Central memory CD4-positive, alpha-beta T cell (primary cell): ENCODE measurements around the gene IFI27.
A peak's percentile ranks its signal among the peaks of the same experiment; 100 is the strongest.
"Not testable (repeated sequence)": the region's sequence is repeated elsewhere in the genome, so short reads cannot be mapped to it uniquely, and the experiment has no call there.

ENCODE experiments used
- DNase-seq: peaks from one replicate; pipeline ENCODE4 v3.0.0; 2022

Gene IFI27

DNA sequence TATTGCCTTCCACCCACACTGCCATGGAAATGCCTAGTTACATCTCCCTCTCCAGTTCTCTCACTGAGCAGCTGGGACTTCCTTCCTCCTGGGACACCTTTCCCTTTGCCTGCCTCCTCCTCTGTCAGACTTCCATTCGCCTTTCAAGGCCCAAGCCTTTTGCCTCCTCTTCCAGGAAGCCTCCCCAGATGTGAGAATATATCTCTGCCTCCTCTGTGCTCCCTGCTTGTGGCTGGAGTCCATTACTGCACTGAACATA lies 15.8 kb downstream of the IFI27 start:
- no peak for DNase-seq

GRCh38 chr14:94126800-94127199 lies 16.3 kb downstream of the IFI27 start:
- no peak for DNase-seq

DNA sequence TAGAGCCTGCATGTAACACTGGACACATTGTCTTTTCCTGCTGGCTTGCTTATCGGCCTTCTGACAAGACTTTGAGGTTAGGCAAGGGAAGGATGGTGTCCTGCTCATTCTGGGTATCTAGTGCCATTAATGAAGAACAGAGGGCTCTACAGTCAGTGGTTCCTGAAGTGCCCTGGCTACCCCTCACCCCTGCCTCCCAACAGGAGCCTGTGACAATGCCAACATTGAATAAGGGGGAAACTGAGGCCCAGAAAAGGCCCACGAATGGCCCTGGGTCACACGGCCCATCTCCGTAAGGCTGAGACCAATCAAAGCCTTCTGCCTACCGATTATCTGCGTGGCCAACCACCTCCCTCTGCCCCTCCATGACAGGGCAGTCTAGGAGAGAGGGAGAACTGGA lies 16.8 kb downstream of the IFI27 start:
- DNase-seq = no peak

GRCh38 chr14:94128216-94128839 lies 17.8 kb downstream of the IFI27 start:
- DNase-seq = no peak

DNA sequence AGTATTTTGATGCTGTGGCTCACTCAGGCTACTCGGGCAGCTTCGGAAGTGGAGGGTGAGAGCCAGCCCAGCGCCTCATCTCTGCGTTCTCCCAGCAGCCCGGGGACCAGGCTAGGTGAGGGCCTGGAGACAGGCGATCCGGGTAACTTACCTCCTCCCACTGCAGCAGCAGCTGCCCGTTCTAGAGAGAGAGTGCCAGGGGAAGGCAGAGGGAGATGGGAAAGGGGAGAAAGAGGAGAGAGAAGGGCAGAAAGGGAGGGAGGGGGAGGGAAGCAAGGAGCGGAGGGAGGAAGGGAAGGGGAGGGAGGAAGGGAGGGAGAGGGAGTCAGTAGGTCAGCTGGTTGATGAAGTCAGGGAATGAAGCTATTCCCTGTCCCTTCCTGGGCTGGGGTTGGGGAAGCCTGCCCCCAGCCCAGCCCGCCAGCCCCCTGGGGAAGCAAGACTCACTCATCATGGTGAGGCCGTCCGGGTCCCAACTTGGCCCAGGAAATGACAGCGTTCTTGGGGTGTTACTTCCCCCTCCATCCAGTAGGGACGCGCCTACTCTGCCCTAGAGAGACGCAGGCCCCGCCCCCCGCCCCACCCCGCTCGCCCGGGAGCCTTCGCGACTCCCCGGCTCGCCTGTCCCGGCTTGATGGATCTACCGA lies 18.7 kb downstream of the IFI27 start, which contains the start of gene IFI27L2:
TSS of gene IFI27L2 (minus strand) at position 494 of the 647 bp plus-strand sequence. CDS start at position 454, 40 bp downstream.
- peak; percentile 57 for DNase-seq

DNA sequence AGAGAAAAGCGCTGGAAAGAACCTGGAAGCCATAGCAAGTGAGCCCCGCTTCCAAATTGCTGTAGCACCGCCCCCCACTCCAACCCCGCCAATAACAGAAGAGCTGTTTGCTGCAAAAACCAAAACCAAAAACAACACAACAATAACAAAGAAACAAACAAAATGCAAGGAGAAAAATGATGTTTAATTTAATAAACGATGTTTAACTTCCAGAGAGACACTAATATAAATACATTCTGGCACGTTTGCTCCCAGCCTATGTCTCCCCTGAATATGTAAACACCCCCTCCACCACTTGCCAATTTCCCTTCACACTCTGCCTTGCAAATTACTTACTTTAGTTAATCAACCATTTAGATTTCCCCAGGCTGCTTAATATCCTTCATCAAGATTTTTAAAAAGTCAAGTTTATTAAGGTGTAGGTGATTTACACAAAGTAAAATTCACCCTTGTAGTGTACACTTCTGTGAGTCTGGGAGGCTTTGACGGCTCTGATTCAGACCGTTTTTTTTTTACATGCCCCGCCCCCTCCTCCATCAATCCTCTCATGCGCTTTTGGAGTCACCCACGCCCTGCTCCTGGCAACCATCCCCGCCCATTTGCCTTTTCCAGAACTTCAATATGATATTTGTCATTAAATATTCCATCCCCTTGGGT lies 19.4 kb downstream of the IFI27 start:
- peak; percentile 9 for DNase-seq

DNA sequence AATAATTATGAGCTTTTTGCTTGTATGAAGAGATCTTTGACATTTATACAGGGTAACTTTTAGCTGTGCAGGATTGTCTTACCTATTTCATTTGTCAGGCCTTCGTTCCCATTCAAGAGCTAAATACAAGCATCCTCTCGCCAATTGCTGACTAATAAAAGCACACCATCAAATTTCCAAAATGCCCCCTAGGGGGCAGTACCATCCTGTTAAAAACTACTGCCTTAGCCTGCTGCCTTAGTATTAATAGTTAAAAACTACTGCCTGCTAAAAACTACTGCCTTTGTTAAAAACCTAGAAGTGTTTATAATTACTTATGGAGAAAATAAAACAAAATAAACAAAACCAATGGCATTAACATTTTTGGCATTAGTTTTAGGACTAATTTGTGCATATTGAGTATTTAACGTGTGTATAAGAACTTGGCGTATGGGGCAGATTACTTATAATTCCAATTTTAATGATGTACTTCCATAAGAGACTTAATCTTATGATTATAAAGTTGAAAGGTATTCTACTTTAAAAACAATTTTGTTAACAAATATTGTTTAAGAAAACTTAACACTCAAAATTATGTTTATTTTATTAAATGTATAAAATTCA lies 21.9 kb downstream of the IFI27 start:
- DNase-seq = peak; percentile 68

DNA sequence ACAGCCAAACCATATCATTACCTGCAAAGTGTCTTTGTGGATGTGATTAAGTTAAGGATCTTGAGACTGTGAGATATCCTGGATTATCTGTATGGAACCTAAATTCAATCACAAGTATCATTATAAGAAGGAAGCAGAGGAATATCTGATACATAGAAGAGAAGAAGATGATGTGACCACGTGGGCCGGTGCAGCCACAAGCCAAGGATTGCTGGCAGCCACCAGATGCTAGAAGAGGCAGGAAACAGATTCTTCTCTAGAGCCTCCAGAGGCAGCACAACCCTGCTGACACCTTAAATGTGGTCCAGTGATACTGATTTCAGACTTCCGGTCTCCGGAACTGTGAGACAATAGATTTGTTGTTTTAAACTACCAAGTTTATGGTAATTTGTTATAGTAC lies 24.9 kb downstream of the IFI27 start:
- DNase-seq = no peak

DNA sequence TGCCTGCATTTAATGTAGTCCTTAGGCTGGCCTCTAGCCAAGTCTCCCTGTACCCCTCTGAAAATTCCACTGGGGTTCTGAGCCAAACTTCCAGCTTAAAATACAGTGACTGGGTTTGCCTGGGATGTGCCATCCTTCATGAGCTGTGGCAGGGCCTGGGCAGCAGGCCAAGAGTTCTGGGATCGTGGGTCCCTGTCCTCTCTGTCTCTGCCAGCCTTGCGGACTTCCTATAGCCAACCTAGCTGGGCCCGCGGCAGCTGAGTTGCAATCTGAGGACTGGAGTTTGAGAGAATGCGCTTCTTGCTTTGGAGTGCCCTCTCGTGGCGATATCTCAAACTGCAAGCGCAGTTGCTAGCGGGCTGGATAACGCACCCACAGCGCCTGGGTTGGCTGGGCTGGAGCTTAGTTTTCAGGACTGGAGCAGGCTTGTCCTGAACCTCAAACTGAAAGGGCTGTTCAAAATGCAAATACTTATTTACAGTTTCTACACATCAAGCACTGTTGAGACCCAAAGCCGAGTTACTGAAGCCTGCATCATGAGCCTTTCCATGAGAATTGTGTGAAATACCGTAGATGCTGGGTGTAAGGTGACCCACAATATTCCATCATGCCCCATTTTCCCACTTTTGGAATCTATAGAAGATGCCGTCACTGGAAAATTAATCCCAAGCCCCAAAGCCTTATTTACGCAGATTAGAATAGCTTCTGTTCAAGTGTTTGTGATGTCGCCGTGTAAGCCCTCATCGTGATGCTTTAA lies 26.2 kb downstream of the IFI27 start:
- DNase-seq = peak; percentile 70

- no peak for DNase-seq
Observed at GRCh38 chr14:94138251-94138650, 27.7 kb downstream of the IFI27 start.

DNA sequence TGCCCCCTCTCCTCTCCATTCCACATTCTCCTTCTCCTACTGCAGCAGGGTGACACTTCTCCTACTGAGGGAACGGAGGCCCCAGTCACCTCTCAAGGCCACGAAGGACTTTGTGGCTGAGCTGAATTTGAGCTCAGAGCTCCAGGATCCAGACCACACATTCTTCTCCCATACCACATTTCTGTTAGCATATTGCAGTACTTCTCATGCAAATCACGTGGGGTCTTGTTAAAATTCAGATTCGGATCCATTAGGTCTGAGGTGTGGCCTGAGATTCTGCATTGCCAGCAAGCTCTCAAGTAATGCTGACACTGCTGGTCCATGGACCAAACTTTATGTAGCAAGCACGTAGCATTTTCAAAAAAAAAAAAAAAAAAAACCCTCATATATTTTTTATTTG lies 28.5 kb downstream of the IFI27 start:
- DNase-seq = no peak

DNA sequence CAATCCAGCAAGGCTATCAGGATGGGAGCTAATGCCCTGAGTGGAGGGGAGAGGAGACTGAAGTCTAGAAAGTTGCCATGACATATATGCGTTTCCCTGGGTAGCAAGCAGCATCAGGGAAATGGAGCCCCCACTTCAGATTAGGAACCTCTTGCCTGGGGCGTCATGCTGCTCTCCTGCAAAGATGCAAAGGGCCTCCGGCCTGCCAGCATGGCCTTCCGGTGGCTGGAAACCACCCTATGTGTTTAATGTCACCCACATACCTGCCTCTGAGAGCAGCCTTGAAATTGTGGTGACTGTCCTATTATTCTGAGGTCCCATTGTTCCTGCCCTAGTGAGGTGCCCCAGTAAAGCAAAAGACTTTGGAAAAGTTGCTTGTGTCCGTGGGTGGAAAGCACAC lies 28.9 kb downstream of the IFI27 start:
- no peak for DNase-seq

GRCh38 chr14:94142247-94142646 lies 31.7 kb downstream of the IFI27 start:
- DNase-seq = no peak

DNA sequence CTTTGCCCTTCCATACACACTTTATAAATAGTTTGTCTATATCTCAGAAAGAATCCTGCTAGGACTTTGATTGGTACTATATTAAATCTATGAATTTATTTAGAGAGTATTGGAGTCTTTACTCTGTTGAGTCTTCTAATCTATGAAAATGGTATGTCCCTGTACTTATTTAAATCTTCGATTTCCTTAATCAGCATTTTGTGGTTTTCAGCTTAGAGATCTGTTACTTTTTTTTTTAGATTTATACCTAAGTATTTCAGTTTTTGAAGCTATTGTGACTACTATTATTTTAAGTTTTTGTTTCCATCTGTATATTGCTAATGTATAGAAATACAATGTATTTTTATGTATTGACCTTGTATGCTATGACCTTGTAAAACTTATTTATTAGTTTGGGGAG lies 32.3 kb downstream of the IFI27 start:
- DNase-seq = no peak

GRCh38 chr14:94143239-94143638 lies 32.7 kb downstream of the IFI27 start:
- no peak for DNase-seq

- DNase-seq = no peak
Observed at GRCh38 chr14:94143711-94144110, 33.2 kb downstream of the IFI27 start.

DNA sequence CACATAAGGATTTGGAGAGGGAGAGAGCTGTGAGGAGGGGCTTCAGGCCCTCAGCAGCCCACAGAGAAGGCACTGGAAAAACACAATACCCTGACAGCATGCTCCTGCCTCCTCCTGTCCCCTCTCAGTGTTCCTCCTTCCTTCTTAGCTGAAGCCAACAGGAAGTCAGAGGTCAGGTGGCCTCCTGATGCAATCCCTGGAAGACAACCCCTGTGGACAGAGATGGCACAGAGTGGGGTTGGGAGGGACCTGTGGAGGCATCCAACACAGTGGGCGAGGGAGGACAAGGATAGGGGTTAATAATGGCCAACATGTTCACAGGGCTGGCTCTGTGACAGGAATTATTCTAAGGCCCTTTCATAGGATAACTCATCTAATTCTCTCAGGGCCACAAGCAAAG lies 34.2 kb downstream of the IFI27 start:
- DNase-seq = no peak

DNA sequence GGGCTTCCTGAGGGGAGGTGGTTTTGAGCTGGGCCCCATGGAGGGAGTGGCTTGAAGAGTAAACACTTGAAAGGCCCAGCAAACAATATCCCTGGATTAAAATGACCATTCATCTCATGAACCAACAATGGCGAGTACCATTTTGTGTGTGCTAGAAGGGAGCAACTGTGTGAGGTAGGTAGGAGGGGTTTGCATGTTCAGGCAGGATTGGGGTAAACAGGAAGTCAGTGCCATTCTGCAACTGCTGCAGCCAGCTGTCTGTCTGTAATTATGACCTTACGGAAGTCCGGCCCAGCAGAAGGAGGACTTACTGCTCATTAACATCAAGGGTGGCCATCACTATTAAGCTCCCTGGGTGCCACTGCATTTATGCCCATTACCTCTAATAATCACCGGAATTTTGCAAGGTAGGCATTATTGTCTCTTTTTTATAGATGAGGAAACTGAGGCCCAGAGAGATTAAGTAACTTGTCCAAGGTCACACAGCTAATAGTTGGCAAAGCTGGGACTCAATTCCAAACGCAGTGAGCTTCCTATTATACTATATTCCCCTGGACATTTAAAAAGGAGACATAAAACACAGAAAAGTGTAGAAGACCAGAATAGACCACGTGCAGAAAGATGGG lies 35.5 kb downstream of the IFI27 start:
- DNase-seq = no peak

DNA sequence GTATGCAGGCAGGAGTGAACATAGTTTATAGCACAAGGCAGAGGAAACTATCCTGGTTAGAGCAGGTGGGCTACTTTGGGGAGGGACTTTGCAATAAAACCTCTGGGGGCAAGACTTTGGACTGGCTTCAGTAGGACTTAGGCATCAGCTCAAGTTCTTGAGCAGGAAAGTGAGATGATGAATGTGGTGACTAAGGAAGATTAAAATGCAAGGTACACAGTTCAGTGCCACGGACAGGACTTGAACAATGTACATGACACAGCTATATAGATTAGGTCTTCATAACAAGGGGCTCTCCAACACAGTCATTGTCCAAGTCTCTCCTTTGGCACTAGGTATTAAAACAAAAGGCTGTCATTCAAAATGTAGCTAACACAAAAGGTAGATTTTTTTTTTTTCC lies 42.1 kb downstream of the IFI27 start:
- no peak for DNase-seq

DNA sequence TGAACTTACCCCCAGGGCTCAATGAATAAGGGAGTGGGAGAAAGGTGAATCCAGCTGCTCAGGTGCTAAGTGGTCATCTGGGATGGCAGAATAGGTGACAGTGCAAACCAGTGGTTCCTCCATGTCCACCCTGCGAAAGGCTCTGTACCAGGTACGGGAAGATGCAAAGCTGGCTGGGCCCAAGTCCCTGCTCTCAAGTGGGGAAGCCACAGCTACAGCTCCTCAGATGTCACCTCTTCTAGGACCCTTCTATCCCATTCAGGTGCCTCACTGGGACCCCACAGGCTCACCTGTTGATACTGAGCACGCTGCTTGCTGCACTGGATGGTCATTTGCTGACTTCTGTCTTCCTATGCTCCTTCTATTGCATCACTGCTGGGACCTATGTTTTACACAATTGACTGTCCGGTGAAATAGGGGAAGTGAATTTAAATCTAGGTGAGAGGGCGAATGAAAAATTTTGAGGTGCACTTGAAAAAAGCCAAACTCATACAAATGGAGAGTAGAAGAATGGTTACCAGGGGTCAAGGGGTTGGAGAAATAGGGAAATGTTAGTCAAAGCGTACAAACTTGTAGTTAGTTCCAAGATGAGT lies 43.3 kb downstream of the IFI27 start:
- DNase-seq = no peak

GRCh38 chr14:94156143-94156542 lies 45.6 kb downstream of the IFI27 start:
- not testable (repeated sequence) for DNase-seq

DNA sequence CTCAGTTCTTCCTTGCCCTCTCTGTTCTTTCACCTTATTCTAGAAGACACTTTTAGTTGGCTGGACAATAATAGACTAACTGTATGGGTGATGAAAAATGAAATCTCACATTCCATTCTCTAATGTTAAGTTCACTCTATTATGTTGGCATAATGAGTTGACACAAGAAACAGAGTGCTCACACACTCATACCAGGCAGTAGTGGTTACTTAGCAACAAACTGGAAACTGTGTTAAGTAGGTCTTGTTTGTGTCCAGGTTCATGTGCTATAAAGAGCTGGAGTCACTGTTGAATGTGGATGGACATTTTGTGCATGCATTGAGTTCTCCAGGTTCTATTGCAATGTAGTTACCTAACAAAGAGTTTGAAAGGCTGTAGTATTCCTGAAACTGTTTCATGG lies 46.7 kb downstream of the IFI27 start:
- DNase-seq = no peak
